GM19452 (cell line): ENCODE measurements around the gene RHBDF2.

Experiments
- ATAC-seq: cut with Tn5 transposase; IDR thresholded peaks from one replicate; pipeline ENCODE4 v1.9.1; 2021; ENCODE audit not compliant: unreplicated experiment

The RHBDF2 gene

DNA sequence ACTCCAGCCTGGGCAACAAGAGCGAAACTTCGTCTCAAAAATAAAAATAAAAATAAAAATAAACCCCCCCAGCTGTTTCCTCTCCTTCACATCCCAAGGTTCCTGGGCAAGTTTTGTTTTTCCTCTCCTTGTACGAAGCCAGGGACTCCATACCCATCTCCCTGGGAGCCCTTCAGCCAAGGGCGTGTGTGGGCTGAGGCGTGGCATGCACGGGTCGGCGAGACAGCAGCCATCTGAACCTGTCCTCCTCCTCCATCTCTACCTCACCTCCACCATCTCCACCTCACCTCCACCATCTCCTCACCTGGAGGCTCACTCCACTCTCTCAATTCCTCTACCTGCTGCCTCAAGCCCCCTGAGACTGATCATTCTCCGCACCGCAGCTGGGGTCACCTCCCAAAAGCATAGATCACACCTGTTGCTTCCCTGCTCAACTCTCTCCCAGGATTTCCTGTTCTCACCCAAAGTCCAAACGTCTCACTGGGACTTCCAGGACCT is 16.9 kb downstream of the RHBDF2 start:
- no peak for ATAC-seq

DNA sequence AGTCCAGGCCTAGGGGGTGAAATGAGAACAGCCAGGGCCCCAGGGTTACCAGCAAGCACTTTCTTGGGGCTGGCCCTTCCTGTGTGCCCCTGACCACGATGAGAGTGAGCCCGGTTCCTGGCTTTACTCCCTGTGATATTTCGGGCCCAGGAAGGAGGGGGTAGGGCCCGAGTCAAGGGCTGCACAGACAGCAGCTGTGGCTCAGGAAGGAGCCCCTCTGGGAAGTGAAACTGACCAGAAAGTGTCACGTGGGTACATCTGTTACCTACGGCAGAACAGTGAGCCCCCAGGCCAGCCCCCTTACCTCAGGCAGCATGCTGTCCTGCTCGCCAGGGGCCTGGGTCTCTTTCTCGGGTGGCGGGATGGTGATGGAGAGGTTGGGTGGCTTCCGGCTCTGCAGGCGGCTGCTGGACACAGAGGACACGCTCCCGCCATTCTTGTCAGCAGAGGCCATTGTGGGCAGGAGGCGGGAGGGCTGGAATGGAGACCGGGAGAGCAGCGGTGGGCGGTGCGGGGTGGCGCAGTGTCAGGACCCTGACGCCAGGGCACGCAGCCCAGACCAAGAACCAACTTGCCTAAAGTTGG is 20.1 kb downstream of the RHBDF2 start:
- ATAC-seq = no peak

DNA sequence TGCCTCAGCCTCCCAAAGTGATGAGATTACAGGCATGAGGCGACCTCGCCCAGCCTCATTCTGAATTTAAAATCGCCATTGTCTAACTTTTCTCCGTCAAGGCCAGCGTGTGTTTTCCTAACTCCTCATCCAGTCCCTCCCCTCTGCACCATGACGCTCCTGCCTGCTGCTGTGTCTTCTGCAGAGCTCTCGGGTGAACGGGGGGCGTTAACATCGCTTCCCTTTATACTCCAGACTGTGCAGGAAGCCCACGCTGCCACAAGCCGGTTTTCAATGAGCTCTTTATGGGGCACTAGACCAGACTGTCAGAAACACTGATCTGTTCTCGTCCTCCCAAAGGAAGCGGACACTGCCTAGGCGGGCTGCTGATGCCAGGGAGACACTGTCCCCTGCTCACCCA is 20.6 kb downstream of the RHBDF2 start:
- ATAC-seq = no peak

DNA sequence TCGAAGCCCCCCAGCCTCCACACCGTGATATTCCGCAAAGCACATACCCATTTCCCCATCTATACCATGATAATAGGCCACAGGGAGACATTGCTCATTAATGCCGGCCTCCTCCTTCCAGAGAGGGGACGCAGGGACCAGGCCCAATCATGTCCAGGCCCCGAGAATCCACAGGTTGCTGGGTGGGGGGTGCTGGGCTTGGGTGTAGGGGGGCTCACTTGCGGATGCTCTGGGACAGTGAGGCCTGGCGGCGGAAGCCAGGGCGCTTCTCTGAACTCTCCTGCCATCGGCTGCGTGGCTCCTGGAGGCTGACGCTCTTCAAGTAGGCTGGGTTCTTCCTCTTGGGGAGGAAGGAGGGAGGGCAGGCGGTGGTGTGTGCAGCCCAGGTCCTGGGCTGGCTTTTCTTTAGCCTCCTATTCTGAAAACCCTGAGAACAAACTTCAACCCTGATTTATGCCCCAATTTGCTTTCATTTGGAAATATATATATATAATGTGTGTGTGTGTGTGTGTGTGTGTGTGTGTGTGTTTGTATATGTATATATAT is 21.6 kb downstream of the RHBDF2 start:
- no peak for ATAC-seq

DNA sequence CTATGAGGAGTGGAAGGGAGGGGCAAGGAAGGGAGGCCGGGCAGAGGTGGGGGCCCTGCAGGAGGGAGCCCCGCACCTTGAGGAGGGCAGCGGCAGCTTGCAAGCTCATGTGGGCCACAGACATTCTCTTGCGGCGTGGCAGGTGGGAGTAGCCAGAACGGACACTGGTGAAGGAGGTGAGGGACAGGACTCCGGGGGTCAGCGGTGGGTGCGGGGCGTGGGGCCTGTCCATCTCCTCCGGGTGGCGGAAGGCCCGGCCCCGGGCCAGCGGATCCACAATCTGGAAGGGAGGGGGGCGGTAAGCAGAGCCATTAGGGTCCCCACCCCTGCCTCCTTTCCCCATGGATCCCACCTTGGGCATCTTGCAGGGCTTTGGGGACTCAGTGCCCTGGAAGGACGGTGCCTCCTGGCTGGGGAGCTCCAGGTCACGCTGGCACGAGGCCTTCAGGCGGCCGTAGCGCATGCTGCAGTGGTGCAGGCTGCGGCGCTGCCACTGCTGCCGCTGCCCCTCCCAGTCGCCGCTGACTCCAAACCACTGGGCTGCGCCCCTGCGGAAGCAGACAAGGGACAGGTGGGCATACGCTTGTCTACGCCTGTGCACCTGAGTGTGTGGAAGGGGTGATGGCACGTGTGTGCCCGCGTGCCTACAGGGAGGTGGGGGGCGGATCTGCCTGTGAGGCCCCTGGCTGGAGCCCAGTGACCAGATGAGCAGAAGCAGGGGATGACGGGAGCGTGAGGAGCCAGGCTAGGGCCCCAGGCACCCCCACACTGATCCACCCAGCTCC is 22.3 kb downstream of the RHBDF2 start:
- no peak for ATAC-seq

DNA sequence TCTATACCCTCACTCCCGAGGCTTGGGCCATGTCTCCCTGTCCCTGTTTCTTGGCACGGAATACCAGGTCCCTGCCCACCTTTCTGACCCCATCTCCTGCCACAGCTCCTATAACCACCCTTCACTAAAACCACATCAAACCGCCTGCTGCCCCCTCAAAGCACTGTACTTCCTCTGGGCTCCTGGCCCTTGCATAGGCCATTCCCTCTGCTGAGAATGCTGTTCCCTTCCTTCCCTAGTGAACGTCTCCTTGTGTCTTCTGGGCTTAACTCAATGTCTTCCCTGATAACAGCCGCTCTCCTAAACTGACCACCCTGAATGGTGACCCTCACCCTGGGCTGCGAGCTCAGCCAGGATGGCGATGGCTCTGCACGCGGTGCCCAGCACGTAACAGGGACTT is 23.1 kb downstream of the RHBDF2 start:
- no peak for ATAC-seq

DNA sequence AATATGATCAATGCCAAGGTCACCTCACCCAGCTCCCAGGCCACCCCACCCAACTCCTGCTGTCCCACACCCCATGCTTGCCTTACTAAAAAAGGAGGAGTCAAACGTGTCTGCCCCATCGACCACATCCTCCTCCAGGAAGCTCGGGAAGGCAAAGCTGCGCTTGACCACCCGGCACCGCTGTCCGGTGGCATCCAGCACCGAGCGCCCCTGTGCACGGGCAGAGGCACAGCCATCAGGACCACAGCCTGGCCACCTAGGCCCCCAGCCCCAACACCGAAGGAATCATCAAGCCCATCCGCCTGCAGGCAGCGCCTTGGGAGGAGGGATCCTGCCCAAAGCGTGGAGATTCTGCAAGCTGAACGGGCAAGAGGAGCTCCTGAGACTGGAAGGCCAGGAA is 23.6 kb downstream of the RHBDF2 start:
- no peak for ATAC-seq

DNA sequence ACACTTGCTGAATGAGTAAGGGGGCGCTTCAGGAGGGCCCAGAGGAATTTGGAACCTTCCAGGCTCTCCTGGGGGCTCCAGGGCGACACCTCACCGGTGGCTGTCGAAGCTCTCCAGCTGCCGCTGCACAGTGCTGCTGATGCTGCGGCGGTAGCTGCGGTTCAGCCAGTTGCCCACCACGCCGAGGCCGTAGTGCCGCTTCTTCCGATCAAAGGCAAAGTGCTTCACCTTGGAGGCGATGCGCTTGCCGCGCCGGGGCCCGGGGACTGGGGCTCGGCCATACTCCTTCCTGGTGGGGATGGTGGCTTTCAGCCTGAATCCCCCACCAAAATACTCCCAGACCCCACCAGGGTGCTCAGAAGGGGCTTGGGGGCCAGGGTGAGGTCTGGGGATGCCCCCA is 24.5 kb downstream of the RHBDF2 start:
- no peak for ATAC-seq

DNA sequence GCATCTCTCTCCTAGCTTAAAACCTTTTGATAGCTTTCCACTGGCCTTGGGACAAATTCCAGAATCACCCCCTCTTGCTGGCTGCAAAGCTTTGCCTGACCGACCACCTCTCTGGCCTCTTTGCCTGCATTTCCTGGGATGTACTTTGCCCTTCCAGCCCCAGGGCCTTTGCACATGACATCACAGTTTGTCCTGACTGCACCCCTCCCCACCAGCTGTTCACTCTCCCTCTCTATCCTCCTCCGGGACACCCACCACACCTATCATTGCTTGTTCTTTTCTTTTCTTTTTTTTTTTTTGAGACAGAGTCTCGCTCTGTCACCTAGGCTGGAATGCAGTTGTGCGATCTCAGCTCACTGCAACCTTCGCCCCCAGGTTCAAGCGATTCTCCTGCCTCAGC is 25.9 kb downstream of the RHBDF2 start:
- ATAC-seq = no peak

DNA sequence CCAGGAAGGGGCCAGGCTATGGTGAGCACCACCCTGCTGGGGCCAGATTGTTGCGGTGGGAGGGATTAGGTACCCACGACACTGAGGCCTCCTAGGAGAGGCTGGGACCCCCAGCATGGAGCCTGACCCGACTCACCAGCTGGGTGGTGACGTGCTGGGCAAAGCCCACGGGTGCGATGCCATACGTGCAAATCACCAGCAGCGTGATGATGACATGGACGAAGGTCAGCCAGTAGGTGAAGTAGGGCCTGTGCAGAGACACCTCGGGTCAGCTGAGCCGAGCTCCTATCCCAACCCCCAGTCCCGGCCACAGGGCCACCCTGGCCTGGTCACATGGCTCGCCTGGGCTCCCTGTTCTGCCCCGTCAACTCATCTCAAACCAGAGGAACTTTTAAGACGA is 26.3 kb downstream of the RHBDF2 start:
- no peak for ATAC-seq

DNA sequence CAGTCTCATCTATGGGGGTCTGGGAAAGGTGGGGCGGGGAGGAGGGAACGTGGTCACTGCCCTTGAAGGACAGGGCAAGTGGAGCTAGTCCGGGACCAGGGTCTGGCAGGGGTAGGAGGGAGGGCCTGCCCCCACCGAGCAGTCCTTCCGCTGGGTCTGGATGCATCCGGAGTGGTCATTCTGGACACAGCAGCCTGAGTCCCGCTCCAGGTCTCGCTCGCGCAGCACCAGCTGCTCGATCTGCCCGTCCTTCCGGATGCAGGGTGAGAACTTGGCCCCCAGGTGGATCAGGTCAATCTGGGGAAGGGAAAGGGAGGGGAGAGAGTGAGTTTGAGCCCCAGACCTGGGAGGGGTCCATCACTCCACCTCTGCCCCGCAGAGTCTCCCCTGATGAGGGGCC is 27.0 kb downstream of the RHBDF2 start:
- ATAC-seq = no peak

DNA sequence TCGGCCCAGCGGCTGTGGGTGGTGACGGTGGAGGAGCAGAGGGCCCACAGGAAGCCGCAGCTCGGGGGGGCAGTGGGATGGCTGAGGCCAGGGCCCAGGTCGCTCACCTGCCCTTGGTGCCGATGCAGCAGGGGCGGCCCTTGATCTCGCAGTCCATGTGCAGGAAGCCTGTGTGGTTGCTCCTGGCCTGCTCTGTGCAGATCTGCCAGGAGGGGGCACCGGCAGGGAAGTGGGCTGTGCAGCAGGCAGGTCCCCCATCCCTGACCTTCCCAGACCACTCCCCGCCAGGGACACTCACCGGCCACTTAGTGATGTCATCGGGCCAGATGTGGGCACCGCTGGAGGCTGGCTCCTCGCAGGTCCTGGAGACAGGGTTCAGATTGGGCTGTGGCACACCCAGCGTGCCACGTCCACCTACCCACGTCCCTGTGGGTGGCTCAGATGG is 27.7 kb downstream of the RHBDF2 start:
- no peak for ATAC-seq

DNA sequence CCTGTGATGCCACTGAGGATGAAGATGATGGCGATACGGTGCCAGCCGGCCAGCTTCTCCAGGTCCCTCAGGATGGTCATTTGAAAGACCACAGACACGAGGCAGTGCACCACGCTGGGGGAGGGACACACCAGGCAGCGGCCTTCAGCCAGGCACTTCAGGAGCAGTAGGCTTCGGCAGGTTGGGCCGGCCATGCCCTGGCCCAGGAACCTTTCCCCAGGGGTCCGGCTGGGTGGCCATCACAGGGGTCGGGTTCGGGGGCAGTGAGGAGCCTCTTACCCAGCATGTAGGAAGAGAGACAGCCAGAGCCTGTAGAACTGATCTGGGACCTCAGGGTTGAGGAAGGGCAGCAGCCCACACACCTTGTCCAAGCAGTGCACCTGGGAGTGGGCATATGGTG is 28.5 kb downstream of the RHBDF2 start:
- ATAC-seq = no peak

DNA sequence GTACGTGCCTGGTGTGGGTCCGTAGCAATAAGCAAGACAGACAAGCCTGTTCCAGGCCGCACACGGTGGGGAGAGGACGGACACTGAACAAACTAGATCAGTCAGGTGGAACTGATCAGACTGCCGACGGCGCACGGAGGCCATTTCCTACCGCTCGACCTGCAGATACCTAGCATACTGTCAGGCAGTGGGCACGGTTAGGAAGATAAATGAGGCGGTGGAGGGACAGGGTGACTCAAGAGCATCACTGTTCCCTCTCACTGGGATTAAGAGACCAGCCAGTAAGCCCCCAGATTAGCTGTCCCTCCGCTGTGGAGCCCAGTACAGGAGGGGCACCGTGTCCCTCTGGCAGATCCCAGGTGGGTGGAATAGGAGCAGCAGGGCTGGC is 29.0 kb downstream of the RHBDF2 start:
- ATAC-seq = no peak

DNA sequence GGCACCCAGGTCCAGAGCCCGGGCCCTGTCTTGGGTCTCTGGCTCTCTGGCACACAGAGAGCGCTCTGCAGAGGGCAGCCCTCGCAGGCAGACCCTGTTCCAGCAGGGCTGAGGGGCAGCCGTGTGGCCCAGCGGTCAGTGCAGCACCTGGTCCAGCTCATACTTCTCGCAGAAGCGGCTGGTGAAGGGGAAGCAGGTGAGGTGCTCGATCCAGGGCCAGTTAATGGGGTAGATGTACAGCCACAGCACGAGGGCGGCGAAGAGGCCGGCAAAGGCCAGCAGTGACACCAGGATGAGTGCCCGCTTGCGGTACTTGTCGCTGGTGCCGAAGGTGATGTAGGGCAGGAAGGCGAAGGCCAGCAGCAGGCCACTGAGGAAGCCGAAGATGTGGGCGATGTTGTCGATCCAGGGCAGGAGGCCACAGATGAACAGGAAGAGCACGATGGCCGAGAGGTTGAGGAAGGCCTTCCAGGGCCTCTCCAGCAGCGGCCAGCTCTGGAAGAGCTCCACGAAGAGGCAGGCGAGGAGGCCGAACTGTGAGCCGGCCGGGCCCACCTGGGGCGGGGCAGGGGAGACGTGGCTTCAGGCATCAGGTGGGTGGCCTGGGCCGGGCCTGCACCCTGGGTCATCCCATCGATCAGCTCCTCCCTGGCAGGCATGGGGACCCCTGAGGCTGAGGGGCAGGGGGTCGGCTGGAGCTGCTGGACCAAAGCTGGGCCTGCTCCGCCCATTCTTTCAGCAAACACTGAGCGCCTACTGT is 29.5 kb downstream of the RHBDF2 start:
- no peak for ATAC-seq

DNA sequence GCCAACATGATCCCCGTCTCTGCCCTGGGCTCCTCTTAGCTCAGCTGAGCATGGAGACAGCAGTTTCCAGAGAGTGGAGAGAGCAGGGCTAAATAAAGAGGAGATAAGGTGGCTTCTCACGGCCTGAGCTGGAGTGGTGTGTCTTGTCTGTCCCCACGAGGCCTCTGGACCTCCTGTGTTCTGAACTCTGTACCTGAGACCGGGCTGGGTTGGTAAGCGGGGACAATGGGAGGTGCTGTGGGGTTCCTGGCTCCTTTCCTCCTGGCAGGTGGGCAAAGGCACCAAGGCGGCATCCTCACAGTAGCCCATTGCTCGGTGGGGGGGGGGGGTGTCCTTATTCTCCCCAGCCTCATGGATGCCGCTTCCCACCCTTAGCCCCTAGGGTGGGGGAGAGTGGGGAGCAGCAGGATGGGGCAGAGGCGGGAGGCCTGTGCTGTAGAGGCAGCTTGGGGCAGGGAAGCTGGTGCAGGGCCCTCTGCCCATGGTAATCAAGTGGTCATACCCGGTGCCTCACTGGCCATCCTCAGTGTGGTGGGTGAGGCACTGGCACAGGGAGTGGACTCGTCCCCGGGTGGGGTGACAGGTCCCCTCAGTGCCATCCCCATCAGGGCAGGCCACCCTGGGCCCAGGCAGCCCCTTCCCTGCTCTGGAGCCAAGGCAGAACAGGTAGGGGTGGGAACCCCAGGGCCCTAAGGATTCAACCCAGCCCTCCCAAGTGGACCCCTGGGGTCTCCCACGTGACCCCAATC is 31.1 kb downstream of the RHBDF2 start:
- no peak for ATAC-seq

DNA sequence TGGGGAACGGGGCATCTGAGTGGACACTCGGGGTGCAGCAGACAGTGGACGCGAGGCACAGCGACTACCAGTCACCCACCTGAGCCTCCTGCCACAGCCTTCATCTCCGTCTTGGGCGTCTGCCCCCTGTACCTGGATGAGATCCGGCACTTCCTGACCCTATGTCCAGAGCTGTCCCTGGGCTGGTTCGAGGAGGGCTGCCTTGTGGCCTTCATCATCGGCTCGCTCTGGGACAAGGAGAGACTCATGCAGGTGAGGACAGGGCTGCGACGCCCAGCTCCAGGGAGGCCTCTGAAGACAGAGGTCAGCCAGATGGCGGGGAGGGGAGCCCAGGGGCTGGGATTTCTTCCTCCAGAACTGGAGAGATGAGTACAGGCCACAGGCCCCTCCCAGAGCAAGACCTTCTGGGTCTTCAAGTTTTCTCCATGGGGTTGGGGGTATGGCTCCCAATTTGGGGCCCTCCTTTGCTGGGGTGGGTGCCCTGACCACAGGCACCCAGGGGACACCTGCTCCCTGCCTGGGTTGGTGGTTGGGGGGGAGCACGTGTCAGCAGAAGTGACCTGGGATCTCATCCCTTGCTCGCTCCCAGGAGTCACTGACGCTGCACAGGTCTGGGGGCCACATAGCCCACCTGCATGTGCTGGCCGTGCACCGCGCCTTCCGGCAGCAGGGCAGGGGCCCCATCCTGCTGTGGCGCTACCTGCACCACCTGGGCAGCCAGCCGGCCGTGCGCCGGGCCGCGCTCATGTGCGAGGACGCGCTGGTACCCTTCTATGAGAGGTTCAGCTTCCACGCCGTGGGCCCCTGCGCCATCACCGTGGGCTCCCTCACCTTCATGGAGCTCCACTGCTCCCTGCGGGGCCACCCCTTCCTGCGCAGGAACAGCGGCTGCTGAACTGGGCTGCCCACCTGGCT is 31.9 kb downstream of the RHBDF2 start:
- ATAC-seq = no peak

DNA sequence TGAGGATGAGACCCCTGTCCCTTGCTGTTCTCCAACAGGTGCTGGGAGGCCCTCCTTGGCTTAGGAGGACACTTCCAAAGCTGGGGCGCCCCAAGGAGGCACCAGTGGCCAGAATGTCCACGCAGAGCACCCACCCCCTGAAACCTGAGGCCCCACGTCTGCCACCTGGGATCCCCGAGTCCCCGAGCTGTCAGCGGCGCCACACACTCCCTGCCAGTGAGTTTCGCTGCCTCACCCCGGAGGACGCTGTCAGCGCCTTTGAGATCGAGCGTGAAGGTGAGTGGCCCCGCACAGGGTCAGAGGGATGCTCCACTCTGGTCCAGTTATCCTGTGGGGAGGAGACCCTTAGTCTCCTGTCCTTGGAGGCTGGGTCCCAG is 32.6 kb downstream of the RHBDF2 start:
- ATAC-seq = no peak

DNA sequence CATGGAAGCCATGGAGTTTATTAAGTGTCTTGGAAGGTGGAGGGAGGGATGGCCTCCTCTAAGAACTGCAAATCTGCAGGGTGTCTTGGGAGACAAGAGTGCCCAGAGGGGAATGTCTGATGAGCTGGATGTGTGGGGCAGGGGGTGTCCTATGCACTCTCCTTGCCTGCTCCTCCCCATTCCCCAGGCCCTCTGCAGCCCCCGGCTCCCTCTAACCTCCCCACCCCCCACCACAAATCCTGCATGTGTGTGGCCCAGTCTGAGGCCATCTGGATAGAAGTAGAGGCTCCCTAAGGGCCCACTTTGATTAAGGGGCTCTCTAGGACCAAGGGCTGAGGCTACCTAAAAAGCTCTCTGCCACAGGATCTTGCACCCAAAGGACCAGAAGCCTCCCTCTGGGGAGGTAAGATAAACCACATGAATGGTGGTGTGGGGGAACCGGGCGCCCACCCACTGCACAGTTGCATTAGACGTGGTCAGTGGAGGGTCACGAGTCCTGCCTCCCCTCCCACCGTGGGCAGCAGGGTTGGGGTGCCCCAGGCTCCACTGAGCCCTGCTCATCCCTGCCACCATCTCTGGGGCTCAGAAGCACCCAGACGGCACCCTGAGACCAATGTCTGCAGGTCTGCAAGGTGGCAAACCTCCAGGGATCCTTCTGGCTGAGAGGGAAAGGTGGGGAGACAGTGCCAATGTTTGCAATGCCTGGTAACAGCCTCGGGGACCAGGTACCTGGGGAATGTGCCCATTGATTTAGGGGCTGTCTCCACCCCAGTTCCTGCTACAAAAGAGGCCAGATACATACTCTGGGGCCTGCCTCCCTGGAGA is 33.2 kb downstream of the RHBDF2 start:
- no peak for ATAC-seq
